Activated T-helper 1 cell treated with anti-CD3 and anti-CD28 coated beads, Interleukin-12 subunit alpha, Interleukin-12 subunit beta, Interleukin-2, Interleukin-4 antibody, amounts not matched to agents 30 ng/mL and 10 ng/mL and 1 ng/mL, durations not matched to agents 14 hours and 24 hours and 36 hours (primary cell): ENCODE results near the gene KCNV2. TPM values are rescaled to one million over a fixed set of nuclear protein-coding genes. Genes with fewer than 3 reads are reported as not detected.

Experiments
- DNase-seq: peaks from one replicate; pipeline ENCODE4 v3.0.0; 2021; ENCODE audit warnings: low spot score
- H3K27ac Mint-ChIP-seq: one replicate; pipeline ENCODE4 v1.8.0; 2021; ENCODE audit warnings: mild to moderate bottlenecking, mixed read lengths
- H3K27me3 Mint-ChIP-seq: one replicate; pipeline ENCODE4 v1.8.0; 2022; ENCODE audit warnings: mild to moderate bottlenecking, moderate library complexity, mixed read lengths; ENCODE audit not compliant: insufficient read depth
- H3K36me3 Mint-ChIP-seq: one replicate; pipeline ENCODE4 v1.8.0; 2021; ENCODE audit warnings: low read depth, mixed read lengths
- H3K4me1 Mint-ChIP-seq: one replicate; pipeline ENCODE4 v1.8.0; 2021; ENCODE audit warnings: low read depth, mixed read lengths
- H3K4me3 Mint-ChIP-seq: one replicate; pipeline ENCODE4 v1.8.0; 2021; ENCODE audit warnings: mild to moderate bottlenecking, moderate library complexity, mixed read lengths
- H3K9me3 Mint-ChIP-seq: one replicate; pipeline ENCODE4 v1.8.0; 2021; ENCODE audit warnings: mixed read lengths
- intact Hi-C: fragments of 100-400 bp; cut with micrococcal nuclease; formaldehyde crosslinking; loops from one replicate; pipeline ENCODE4 v1.15.1; 2024
- total RNA-seq: library from RNA; stranded (reverse); gene quantifications from 2 replicates; pipeline ENCODE4 v1.2.3, GENCODE V29; 2022

Gene KCNV2
- total RNA-seq, 1 donor from 2014 or later, result not detected

- Mint-ChIP-seq H3K27ac (no peak overlapping the region), H3K4me3 (no peak overlapping the region)
Observed at GRCh38 chr9:2778816-2779215, 61.5 kb downstream of the KCNV2 start.

More at GRCh38 chr9:2778816-2779215, 61.5 kb downstream of the KCNV2 start:
- Mint-ChIP-seq H3K9me3 (peaks cover 39% of the 10 kb centered on the region), H3K27me3 (no peaks in the 10 kb centered on the region), H3K4me1 (no peaks in the 10 kb centered on the region), H3K36me3 (peaks cover 78% of the 10 kb centered on the region)
- no peak for DNase-seq
- intact Hi-C loops, result no loop called here

Other genes starting within 250 kb of the KCNV2 start
- 4.9 and 5.2 TPM in 2 replicates for gene VLDLR, start 95.7 kb upstream of the KCNV2 start, total RNA-seq
- 157 TPM in 2 replicates for gene PUM3, start 126.6 kb downstream of the KCNV2 start, total RNA-seq